Measurements from ENCODE around the gene SMCHD1.

- no peak for TF ChIP-seq CTCF (IDR thresholded peaks at IDR 0.05)
- no peak for TF ChIP-seq POLR2A (IDR thresholded peaks at IDR 0.05)
Measured at GRCh38 chr18:2823966-2824365, 168.4 kb downstream of the SMCHD1 start.

All from Peyer's patch (tissue), 4 donors.